NCI-H748 treated with DMSO at 0.1 percent for 48 hours (cell line): Measurements from ENCODE around the gene MRPL24.

ENCODE experiments used
- DNase-seq: peaks from one replicate; lab custom pipeline; 2025; lab: John Stamatoyannopoulos, UW

Gene MRPL24

GRCh38 chr1:156709757-156710489 is 31.0 kb downstream of the MRPL24 start:
- no peak for DNase-seq

DNA sequence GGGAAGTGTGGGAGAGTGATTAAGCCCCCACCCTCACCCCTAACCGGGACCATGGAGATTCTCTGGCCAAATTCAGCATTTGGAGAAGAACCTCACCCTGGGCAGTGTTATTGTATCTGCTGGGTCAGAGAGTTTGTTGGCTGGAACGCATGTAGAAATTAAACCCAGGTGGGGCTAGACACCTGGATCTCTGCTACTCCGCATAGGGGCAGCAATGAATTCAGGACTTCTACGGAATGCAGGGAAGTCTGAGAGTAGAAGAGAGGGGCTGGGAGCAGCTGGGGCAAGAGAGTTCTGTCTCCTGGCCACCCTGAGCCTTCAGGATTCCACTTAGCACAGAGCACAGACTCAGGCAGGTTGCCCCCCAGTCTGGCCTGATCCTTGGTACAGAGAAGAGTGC is 31.9 kb downstream of the MRPL24 start:
- no peak for DNase-seq

DNA sequence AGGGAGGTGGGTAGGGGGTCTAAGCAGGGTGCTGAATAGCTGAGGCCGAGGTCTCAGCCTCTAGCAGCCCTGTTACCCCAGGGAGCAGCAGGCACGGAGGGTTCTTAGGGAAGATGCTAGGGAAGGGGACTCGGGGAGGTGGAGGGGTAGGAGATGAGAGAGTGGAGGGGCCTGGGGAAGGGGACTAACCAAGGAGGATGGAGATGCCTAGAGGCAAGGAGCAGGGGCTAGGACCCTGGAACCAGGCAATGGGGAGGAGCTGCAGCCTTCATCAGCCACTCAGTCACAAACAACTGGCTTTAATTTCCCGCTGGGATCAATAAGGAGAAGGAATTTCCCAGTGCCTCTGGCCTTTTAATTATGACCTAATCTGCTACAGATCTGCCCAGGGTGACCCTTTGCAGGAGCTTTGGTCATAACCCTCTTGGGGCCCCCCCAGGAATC is 32.6 kb downstream of the MRPL24 start:
- DNase-seq: no peak

DNA sequence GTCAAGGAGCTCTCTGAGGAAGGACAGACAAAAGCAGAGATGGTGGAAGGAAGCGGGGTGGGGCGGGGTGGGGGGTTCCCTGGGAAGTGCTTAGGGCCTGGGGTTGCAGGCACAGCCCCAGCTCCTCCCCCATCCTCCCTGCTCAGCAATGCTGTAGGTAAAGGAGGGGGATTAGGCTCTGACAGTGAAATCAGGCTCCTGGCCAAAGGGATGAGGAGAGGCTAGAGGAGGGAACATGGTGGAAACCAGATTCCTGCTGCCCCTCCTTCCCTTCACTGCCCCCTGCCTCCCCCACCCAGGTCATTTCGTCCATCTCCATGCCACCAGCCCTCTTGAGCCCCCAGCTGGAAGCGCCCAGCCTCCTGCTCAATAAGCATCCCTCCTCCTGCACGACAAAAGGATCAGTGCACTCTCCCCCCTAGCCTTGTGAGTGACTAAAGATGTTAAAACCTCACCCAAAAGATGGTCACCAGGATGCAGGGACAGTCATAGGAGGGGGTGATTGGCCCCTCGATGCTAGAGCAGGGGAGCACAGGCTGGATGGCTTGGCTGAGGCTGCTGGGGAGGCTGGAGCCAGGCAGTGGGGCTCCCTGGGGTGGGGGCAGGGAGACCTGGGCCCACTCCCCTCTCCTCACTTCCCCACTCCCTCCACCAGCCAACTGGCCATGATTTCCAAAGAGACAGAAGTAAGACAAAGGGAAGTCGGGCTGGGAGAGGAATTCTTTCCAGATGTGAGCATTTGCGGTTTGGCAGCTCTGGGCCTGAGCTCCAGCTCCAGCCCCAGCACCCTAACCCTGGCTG is 33.3 kb downstream of the MRPL24 start:
- no peak for DNase-seq

DNA sequence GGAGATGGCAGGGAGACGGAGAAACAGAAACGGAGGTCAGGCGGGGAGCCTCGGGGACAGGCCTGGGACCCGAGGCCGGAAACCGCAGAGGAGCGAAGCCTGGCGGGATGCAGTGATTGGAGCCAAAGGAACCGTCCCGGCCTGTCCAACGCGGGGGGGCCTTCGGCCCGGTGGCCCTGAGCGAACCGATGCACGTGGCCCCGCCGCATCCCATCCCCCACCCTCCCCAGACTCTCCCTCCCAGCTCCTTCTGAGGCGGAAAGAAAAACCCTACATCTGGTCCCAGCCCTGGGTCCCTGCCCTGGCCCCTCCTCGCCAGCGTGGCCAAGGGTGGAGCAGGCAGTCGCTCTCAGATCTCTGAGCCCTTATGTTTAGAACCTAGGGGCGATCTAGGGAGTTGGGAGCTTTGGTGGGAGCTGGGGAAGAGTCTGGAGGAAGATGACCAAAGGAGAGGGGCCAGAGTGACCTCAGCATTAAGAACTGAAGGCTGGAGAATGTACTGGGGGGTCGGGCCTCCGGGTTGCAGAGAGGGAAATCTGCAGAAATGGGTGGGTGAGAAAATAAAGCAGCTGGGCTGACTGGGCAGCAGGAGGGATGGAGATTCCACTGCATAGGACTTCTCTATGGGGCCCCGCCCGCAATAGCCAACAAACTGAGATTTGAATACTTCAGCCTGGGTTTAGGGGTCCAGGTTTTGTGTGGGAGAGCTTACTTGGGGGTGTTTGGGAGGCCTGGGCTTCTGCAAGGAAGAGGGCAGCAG is 34.1 kb downstream of the MRPL24 start:
- DNase-seq: no peak

GRCh38 chr1:156705918-156706656 is 34.8 kb downstream of the MRPL24 start:
- DNase-seq: peak; percentile 28

DNA sequence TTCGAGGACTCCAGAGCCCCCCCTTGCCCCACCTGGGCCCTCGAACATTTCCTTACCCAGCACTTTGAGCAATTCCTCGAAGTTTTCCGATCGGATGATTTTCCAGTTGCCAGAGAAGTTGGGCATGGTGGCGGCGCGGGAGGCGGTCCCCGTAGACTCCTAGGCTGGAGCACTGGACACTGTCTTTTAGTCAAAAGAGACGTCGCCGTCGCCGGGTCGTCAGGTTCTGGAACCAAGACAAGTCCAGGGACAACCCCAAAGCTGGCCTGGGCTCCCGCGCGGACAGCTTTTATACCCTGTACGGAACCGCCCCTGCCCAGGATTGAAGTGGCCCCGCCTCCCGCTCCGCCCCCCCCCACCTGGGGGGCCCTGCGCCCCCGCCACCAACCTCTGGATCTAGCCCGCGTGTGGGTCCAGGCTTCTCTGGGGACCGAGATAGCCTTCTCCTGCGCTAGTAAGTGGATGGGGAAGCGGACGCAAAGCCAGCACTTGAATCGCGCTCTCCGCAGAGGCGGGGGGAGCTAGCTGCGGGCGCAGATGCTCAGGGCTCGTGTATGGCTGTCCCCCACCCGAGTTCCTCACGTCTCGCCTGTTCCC is 35.5 kb downstream of the MRPL24 start, which contains the start of gene CRABP2:
Gene CRABP2, minus strand, starts transcription at position 263 of the 597 bp plus-strand sequence. Its CDS starts 137 bp downstream, at position 126.
- no peak for DNase-seq

DNA sequence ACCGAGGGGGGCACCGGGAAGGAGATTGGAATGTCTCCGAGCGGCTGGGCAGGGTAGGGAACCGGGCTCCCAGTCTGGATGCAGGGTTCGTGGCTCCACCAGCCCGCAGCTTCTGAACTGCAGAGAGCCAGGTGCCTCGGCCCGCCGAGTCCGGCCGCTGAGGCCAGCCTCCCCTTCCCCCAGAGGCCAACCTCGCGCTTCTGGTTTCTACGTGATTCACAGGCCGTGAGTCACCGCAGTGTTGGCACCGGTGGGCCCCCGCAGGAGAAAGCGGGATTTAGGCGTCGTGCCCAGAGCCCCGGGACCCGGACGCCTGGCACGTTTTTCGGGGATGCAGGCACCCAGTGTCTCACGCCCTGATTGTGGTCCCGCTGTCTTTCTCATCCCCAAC is 36.0 kb downstream of the MRPL24 start:
- no peak for DNase-seq

DNA sequence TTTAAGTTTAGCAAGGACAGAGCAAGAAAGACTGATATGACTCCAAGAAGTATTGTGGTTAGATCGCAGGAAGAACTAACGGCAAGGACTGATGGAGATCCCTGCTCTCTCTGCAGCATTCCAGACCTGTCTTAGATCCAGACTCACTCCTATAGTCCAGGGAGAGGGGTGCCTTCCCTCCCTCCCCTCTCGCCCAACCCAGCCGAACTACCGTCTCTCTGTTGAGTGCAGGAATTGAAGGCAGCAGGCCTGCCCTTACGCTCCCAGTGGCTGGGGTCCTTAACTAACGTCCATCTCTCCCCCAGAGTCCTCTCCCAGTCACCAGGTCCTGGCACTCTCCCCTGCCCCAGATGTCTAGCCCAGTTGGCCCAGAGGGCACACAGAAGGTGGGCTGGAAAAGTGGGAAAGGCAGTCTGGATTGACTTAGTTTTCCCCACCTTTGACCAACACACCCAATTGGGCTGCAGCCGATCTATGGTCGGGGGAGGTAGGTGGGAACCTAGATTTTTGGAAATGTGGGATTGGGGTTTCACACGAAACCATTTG is 36.6 kb downstream of the MRPL24 start:
- DNase-seq: no peak

DNA sequence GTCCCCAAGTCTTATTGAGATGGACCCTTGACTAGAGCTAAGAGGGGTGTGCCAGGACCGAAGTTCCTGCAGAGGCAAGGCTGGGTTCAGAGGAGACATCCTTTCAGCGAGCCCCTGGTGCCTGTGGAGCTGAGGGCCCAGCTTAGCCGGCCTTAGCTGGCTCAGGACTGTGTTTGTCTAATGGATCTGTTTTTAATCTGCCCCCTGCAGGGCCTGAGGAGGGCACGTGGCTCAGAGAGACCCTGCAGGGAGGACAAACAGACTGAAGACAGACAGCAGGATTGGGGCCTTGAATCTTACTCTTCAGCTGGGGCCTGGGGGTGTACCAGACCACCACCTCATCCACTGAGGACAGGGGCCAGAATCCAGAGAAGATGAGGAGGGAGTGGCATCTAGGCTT is 37.1 kb downstream of the MRPL24 start:
- no peak for DNase-seq

DNA sequence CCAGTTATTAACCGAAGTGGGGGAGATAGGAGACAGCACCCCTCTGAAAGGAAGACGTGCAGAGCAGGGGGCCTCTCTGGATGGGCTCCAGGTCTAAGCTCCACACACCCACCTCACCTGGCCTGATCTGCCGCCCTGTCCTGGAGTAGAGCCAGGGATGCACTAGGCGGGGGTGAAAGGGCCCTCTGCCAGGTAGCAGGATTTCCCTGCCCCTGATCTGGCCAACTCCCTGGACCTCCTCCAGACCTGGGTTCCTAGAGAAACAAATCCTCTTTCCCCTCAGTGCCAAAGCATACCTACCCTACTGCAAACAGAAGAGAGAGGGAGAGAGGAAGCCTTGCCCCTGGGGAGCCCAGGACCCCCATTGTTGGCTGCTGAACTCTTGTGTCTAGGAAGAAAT is 37.6 kb downstream of the MRPL24 start:
- no peak for DNase-seq

DNA sequence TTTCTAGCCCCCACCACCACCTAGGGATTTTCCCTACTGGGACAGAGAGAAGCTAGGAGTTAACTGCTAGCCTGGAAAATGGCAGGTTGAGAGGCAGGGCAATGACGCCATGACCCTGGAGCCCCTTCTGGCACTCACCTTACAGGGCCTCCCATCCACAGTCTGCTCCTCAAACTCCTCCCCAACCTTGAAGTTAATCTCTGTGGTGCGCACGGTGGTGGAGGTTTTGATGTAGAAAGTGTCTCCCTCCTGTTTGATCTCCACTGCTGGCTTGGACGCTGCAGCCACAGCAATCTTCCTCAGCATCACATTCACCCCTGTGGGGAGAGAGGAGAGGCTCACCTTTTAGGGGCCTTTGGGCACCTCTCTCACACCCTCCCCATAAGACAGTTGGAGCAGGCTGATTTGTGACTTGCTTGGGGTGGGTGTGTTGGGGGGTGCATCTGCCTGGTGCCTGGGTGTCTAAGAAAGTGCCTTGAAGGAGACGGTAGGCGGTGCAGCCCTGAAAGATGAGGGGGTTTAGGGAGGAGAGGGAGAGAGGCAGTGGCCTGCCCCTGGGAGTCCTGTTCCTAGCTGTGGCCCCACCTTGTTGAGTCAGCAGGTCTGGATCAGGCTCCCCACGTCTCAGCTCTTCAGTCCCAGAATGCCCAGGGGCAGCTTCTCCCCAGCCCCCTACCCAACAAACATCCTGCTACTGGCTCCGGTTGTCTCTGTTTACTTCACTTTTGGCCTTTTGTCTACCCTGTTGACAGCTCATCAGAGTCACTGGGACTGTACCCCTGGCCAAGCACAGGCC is 40.0 kb downstream of the MRPL24 start:
- DNase-seq: no peak

GRCh38 chr1:156698995-156699394 is 41.9 kb downstream of the MRPL24 start:
- DNase-seq: no peak

- DNase-seq: no peak
Measured at GRCh38 chr1:156697481-156697880, 43.4 kb downstream of the MRPL24 start.

GRCh38 chr1:156696755-156697154 is 44.1 kb downstream of the MRPL24 start:
- no peak for DNase-seq

- no peak for DNase-seq
Measured at GRCh38 chr1:156694690-156694962, 46.3 kb downstream of the MRPL24 start.

GRCh38 chr1:156693848-156694689 is 46.8 kb downstream of the MRPL24 start:
- DNase-seq: no peak

GRCh38 chr1:156692925-156693847 is 47.7 kb downstream of the MRPL24 start:
- DNase-seq: peak; percentile 10
